OCI-LY3 (cell line): ENCODE results near the gene DNAJC7.

Experiments used
- H2AFZ ChIP-seq: fragments of 200-600, 300-600 bp; shearing (Covaris generic); 2 replicates; pipeline ENCODE4 v1.6.0; 2014; ENCODE audit warnings: antibody characterized with exemption, low read depth, low read length
- H3K27ac ChIP-seq: fragments of 200-600, 300-600 bp; sonication (generic); 2 replicates; pipeline ENCODE4 v1.5.1; 2014; ENCODE audit warnings: mild to moderate bottlenecking, low read length, moderate library complexity, mixed read lengths
- H3K27me3 ChIP-seq: fragments of 200-600, 300-600 bp; sonication (generic); 2 replicates; pipeline ENCODE4 v1.6.1; 2014; ENCODE audit warnings: low read depth, low read length, mixed read lengths
- H3K36me3 ChIP-seq: fragments of 200-600, 300-600 bp; sonication (generic); replicated peaks from 2 replicates; pipeline ENCODE3; 2014; ENCODE audit warnings: low read depth, low read length, mixed read lengths
- H3K4me1 ChIP-seq: fragments of 300-600, 200-600 bp; sonication (generic); 2 replicates; pipeline ENCODE4 v1.6.1; 2014; ENCODE audit warnings: low read length, mixed read lengths
- H3K4me2 ChIP-seq: fragments of 200-600, 300-600 bp; sonication (generic); 2 replicates; pipeline ENCODE4 v1.6.1; 2014; ENCODE audit warnings: low read length, mixed read lengths
- H3K4me3 ChIP-seq: fragments of 300-600, 200-600 bp; sonication (generic); 2 replicates; pipeline ENCODE4 v1.5.1; 2014; ENCODE audit warnings: antibody characterized with exemption, mild to moderate bottlenecking, low read length, moderate library complexity
- H3K79me2 ChIP-seq: fragments of 300-600, 200-600 bp; shearing (Covaris generic); 2 replicates; pipeline ENCODE4 v1.6.1; 2014; ENCODE audit warnings: mild to moderate bottlenecking, low read length, mixed read lengths
- H3K9ac ChIP-seq: fragments of 300-600, 200-600 bp; shearing (Covaris generic); 2 replicates; pipeline ENCODE4 v1.6.0; 2014; ENCODE audit warnings: mild to moderate bottlenecking, low read length, moderate library complexity
- H3K9me3 ChIP-seq: fragments of 200-600, 300-600 bp; shearing (Covaris generic); 2 replicates; pipeline ENCODE4 v1.6.1; 2014; ENCODE audit warnings: low read length, mixed read lengths; ENCODE audit not compliant: insufficient read depth
- H4K20me1 ChIP-seq: fragments of 200-600, 300-600 bp; sonication (generic); 2 replicates; pipeline ENCODE4 v1.6.1; 2016; ENCODE audit warnings: low read length, mixed read lengths; ENCODE audit not compliant: insufficient read depth
- EZH2phosphoT487 ChIP-seq: fragments of 200-600 bp; shearing (Covaris generic); IDR thresholded peaks from 2 replicates; pipeline ENCODE4 v1.6.1; 2018; ENCODE audit warnings: antibody characterized with exemption, mixed run types, low read depth
- TF ChIP-seq, protein P1 (sequence below): fragments of 200-600, 300-600 bp; sonication (generic); IDR thresholded peaks from 2 replicates; pipeline ENCODE4 v1.5.1; 2014; ENCODE audit warnings: antibody characterized with exemption, low read length, low read depth

The DNAJC7 gene

DNA sequence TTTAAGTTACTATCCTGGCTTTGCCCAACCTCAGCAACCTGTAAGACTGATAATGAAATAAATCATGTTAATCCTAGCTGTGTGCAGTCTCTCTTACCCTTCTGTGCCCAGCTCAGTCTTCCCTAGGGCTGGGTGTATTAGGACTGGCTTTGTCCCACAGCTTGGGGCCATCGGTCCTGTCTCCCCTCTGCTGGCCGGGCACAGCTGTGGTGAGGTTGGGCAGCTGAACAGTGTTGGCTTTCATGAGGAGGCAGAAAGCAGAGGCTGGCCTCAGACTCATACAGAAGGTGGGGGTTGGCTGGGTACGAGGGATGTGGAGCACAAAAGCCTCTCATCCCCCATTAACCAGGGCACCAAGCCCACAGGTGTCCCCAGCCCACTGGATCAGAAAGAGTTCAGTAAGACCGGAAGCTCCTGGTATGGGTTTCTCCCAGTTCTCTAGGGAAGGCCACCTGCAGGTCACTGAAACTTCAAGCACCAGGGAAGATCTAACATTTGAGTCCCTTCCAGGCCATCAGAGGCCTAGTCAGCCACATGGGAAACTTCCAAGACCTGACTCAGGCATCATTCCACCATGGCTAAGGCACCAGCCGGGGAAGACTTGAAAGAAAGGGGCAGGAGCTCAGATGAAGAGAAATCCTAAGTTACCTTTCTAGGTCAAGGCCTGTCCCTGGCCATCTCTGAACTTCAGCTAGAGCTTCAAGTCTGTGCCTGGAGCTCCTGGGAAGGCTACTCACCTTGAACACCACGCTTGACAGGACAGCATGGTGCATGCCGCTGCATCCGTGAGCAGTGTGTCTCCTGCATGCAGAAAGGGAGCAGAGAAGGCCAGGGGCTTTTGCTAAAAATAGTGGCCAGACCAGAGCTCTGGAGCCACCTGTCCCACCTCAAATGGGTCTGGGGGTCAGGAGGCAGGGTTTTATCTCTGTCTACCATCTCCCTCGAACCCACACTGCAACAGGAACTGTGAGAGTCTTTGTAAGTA, 41.8 kb downstream of the DNAJC7 start:
- Histone ChIP-seq H2AFZ (no peak overlapping the region), H3K4me1 (peaks cover 64% of the 10 kb centered on the region), H3K79me2 (peaks cover 55% of the 10 kb centered on the region), H3K9ac (peak overlapping the region; percentile 45; the same call in 1 of the 2 replicates), H3K36me3 (peaks cover 74% of the 10 kb centered on the region), H3K9me3 (no peaks in the 10 kb centered on the region), H3K4me2 (peak overlapping the region; percentile 56), H4K20me1 (peaks cover 32% of the 10 kb centered on the region), H3K27me3 (no peaks in the 10 kb centered on the region), H3K27ac (peak overlapping the region; percentile 88), H3K4me3 (peak overlapping the region; percentile 14; the same call in 1 of the 2 replicates)
- no peak for TF ChIP-seq EZH2phosphoT487
- TF ChIP-seq, protein P1, sequence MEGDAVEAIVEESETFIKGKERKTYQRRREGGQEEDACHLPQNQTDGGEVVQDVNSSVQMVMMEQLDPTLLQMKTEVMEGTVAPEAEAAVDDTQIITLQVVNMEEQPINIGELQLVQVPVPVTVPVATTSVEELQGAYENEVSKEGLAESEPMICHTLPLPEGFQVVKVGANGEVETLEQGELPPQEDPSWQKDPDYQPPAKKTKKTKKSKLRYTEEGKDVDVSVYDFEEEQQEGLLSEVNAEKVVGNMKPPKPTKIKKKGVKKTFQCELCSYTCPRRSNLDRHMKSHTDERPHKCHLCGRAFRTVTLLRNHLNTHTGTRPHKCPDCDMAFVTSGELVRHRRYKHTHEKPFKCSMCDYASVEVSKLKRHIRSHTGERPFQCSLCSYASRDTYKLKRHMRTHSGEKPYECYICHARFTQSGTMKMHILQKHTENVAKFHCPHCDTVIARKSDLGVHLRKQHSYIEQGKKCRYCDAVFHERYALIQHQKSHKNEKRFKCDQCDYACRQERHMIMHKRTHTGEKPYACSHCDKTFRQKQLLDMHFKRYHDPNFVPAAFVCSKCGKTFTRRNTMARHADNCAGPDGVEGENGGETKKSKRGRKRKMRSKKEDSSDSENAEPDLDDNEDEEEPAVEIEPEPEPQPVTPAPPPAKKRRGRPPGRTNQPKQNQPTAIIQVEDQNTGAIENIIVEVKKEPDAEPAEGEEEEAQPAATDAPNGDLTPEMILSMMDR: no peak

DNA sequence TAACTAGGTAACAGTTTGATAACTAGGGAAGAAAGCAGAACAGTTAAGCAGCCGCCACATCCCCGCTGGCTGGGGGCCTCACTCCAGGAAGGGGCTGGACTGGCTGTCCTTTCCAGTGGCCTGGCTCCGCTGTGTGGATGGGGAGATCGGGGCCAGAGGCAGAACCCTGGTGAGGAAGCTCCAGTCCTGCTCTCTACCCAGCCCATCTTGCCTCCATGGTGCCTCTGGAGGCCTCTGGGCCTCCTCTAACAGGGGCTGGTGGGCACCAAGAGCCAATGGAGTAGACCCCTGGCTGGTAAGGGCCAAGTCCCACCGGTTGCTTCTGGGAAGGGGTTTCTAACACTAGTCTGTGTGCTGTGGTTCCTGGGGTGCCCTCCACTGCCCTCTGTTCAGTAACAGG, 42.6 kb downstream of the DNAJC7 start:
- Histone ChIP-seq H3K27ac (peak overlapping the region; percentile 88; the same call in 1 of the 2 replicates), H3K4me3 (no peak overlapping the region), H3K9ac (no peak overlapping the region), H2AFZ (no peak overlapping the region), H3K4me1 (peaks cover 64% of the 10 kb centered on the region), H3K36me3 (peaks cover 72% of the 10 kb centered on the region), H3K4me2 (no peak overlapping the region), H3K27me3 (no peaks in the 10 kb centered on the region), H4K20me1 (peaks cover 32% of the 10 kb centered on the region), H3K9me3 (no peaks in the 10 kb centered on the region), H3K79me2 (peaks cover 62% of the 10 kb centered on the region)
- TF ChIP-seq, protein P1: no peak
- no peak for TF ChIP-seq EZH2phosphoT487

DNA sequence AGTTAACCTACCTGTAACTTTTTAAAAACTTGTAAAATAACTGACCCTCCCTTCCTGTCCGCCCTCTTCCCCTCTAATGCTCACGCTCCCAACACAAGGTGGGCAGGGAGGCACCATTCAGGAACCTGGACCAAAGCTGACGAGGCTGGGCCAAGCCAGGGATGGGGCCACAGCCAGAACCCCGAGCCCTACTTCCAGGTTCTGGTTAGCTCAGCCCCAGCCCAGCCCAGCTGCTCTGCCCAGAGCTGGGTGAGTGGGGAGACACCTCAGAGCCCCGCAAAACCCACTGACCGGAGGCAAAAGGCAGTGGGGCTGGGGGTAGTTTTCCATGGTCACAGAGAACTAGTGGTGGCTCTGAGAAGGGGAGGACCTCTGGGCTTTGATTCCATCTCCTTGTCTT, 43.2 kb downstream of the DNAJC7 start:
- H3K36me3 ChIP-seq: peaks cover 77% of the 10 kb centered on the region
- H3K79me2 ChIP-seq: peaks cover 68% of the 10 kb centered on the region
- H3K4me3 ChIP-seq: no peak overlapping the region
- no peak overlapping the region for H3K4me2 ChIP-seq
- peaks cover 32% of the 10 kb centered on the region for H4K20me1 ChIP-seq
- no peaks in the 10 kb centered on the region for H3K27me3 ChIP-seq
- H3K4me1 ChIP-seq: peaks cover 64% of the 10 kb centered on the region
- H3K9ac ChIP-seq: no peak overlapping the region
- H3K27ac ChIP-seq: 0 out of 2 replicates have a peak overlapping the region, but pooled peaks have one; percentile 88
- TF ChIP-seq, protein P1: no peak
- no peak for TF ChIP-seq EZH2phosphoT487
- no peaks in the 10 kb centered on the region for H3K9me3 ChIP-seq
- no peak overlapping the region for H2AFZ ChIP-seq

DNA sequence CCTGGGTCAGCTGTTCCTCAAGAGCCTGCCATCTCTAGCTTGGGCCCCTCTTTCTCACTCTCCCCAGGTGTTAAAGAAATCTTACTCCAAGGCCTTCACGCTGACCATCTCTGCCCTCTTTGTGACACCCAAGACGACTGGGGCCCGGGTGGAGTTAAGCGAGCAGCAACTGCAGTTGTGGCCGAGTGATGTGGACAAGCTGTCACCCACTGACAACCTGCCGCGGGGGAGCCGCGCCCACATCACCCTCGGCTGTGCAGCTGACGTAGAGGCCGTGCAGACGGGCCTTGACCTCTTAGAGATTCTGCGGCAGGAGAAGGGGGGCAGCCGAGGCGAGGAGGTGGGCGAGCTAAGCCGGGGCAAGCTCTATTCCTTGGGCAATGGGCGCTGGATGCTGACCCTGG, 43.8 kb downstream of the DNAJC7 start:
- no peaks in the 10 kb centered on the region for H3K9me3 ChIP-seq
- H3K27ac ChIP-seq: peak overlapping the region; percentile 70
- no peak overlapping the region for H3K9ac ChIP-seq
- peaks cover 64% of the 10 kb centered on the region for H3K4me1 ChIP-seq
- no peak overlapping the region for H2AFZ ChIP-seq
- peak overlapping the region; percentile 59 for H3K4me2 ChIP-seq
- no peaks in the 10 kb centered on the region for H3K27me3 ChIP-seq
- no peak for TF ChIP-seq EZH2phosphoT487
- TF ChIP-seq, protein P1: no peak
- peaks cover 74% of the 10 kb centered on the region for H3K79me2 ChIP-seq
- no peak overlapping the region for H3K4me3 ChIP-seq
- peaks cover 83% of the 10 kb centered on the region for H3K36me3 ChIP-seq
- H4K20me1 ChIP-seq: peaks cover 37% of the 10 kb centered on the region
